Measurements from ENCODE around the gene OVCA2.

OVCA2 gene

DNA sequence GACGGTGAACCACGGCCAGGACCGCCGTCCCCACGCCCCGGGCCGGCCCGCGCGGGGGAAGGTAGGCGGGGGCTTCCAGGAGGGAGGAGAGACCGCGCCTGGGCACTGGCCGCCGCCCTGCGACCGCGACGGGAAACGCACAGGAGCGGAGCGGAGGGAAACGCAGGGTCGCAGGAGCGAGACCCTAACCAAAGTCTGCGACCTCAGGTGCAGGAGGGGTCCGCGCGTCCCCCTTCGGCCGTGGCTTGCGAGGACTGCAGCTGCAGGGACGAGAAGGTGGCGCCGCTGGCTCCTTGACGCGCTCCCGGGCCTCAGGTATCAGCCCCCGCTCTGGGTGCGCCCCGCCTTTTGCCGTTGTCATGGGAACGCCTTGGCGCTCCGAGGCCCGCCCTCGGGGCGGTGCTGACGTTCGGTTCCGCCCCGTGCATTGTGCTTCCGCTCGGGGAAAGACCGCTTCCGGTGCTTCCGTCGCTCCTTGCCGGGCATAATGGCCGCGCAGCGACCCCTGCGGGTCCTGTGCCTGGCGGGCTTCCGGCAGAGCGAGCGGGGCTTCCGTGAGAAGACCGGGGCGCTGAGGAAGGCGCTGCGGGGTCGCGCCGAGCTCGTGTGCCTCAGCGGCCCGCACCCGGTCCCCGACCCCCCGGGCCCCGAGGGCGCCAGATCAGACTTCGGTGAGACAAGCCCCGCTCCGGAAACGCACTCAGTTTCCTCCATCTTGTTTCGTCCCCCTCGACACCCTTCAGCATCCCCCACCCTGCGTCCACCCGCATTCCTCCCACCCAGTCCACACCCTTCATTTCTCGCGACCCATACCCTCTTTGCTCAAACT lies at the start of gene OVCA2:
Gene OVCA2 (plus strand): TSS at position 462 of the 829 bp plus-strand sequence. CDS start 26 bp downstream, at position 488.
- Histone ChIP-seq H2AFZ (ENCODE audit: low read depth, low read length, severe bottlenecking) (peak within 1 kb of the TSS; percentile 85), H3K36me3 (ENCODE audit: low read length) (no peaks in the 10 kb centered on the region), H3K4me3 (ENCODE audit: insufficient read depth, low read length, poor library complexity, severe bottlenecking) (peak within 1 kb of the TSS; percentile 64), H3F3A (ENCODE audit: insufficient read depth) (no peaks in the 10 kb centered on the region; the same call in 1 of the 2 replicates), H3K9me3 (ENCODE audit: insufficient read depth, low read length) (no peaks in the 10 kb centered on the region), H3K27ac (ENCODE audit: low read depth, low read length) (peak within 1 kb of the TSS; percentile 39), H3K9ac (ENCODE audit: low read length) (peak within 1 kb of the TSS; percentile 75), H3K27me3 (ENCODE audit: low read length) (no peaks in the 10 kb centered on the region), H4K20me1 (ENCODE audit: low read depth, low read length) (no peaks in the 10 kb centered on the region), H3K9me2 (replicated peaks; ENCODE audit: insufficient read depth, low read length) (no peaks in the 10 kb centered on the region), H3K79me2 (ENCODE audit: insufficient read depth, low read length) (peaks cover 6% of the 10 kb centered on the region; the same call in 1 of the 2 replicates), H3K4me2 (ENCODE audit: low read depth, low read length, poor library complexity, severe bottlenecking) (peak within 1 kb of the TSS; percentile 93)
- TF ChIP-seq, protein P1, sequence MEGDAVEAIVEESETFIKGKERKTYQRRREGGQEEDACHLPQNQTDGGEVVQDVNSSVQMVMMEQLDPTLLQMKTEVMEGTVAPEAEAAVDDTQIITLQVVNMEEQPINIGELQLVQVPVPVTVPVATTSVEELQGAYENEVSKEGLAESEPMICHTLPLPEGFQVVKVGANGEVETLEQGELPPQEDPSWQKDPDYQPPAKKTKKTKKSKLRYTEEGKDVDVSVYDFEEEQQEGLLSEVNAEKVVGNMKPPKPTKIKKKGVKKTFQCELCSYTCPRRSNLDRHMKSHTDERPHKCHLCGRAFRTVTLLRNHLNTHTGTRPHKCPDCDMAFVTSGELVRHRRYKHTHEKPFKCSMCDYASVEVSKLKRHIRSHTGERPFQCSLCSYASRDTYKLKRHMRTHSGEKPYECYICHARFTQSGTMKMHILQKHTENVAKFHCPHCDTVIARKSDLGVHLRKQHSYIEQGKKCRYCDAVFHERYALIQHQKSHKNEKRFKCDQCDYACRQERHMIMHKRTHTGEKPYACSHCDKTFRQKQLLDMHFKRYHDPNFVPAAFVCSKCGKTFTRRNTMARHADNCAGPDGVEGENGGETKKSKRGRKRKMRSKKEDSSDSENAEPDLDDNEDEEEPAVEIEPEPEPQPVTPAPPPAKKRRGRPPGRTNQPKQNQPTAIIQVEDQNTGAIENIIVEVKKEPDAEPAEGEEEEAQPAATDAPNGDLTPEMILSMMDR (IDR thresholded peaks at IDR 0.05; ENCODE audit: insufficient read depth, low read length, poor library complexity, severe bottlenecking): peak; percentile 32
- TF ChIP-seq EZH2phosphoT487 (conservative IDR thresholded peaks at IDR 0.05; ENCODE audit: low read length): no peak

DNA sequence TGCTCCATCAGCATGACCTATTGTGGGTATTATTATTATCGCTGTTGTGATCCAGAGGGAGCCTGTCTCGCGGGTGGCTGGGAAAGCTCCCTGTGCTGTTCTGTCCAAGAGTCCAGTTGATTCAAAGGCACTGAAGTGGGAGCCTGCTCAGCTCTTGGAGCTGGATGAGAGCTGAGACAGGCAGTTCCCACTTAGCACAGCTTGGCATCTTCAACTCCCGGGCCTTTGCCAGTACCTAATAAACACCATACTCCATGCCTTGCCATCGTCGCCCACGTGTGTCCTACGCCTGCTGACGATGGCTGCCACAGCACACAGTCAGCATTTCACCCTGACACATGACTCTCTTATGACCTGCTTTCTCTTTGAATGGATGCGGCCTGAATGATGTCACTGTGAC lies 49.3 kb upstream of the OVCA2 start:
- H3K79me2 ChIP-seq (ENCODE audit: insufficient read depth, low read length): no peaks in the 10 kb centered on the region
- no peaks in the 10 kb centered on the region for H3K27me3 ChIP-seq (ENCODE audit: low read length)
- no peaks in the 10 kb centered on the region for H3K36me3 ChIP-seq (ENCODE audit: low read length)
- H3K27ac ChIP-seq (ENCODE audit: low read depth, low read length): no peak overlapping the region
- no peaks in the 10 kb centered on the region for H3K9me3 ChIP-seq (ENCODE audit: insufficient read depth, low read length)
- no peaks in the 10 kb centered on the region for H3F3A ChIP-seq (ENCODE audit: insufficient read depth)
- no peak overlapping the region for H3K4me2 ChIP-seq (ENCODE audit: low read depth, low read length, poor library complexity, severe bottlenecking)
- no peak overlapping the region for H2AFZ ChIP-seq (ENCODE audit: low read depth, low read length, severe bottlenecking)
- no peak for TF ChIP-seq EZH2phosphoT487 (conservative IDR thresholded peaks at IDR 0.05; ENCODE audit: low read length)
- TF ChIP-seq, protein P1 (IDR thresholded peaks at IDR 0.05; ENCODE audit: insufficient read depth, low read length, poor library complexity, severe bottlenecking): no peak
- H3K9me2 ChIP-seq (replicated peaks; ENCODE audit: insufficient read depth, low read length): no peaks in the 10 kb centered on the region
- no peak overlapping the region for H3K4me3 ChIP-seq (ENCODE audit: insufficient read depth, low read length, poor library complexity, severe bottlenecking)
- no peaks in the 10 kb centered on the region for H4K20me1 ChIP-seq (ENCODE audit: low read depth, low read length)
- no peak overlapping the region for H3K9ac ChIP-seq (ENCODE audit: low read length)

DNA sequence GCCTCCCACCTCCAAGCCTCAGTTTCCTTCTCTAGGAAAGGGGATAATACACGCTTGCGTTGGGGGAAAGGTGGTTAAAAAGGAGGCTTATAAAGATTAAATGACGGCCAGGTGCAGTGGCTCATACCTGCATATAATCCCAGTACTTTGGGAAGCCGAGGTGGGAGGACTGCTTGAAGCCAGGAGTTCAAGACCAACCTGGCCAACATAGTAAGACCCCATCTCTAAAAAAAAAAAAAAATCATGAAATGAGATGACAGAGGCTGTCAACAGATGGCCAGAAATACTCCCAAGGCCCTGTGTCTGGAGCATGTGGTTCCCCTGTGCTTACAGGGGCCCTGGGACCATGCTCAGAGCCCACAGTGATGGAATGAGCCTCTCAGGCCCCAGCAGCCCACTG lies 47.1 kb upstream of the OVCA2 start:
- Histone ChIP-seq H2AFZ (ENCODE audit: low read depth, low read length, severe bottlenecking) (no peak overlapping the region), H3K27ac (ENCODE audit: low read depth, low read length) (no peak overlapping the region), H3K4me2 (ENCODE audit: low read depth, low read length, poor library complexity, severe bottlenecking) (no peak overlapping the region), H3K27me3 (ENCODE audit: low read length) (no peaks in the 10 kb centered on the region), H3K9ac (ENCODE audit: low read length) (no peak overlapping the region), H3K9me2 (replicated peaks; ENCODE audit: insufficient read depth, low read length) (no peaks in the 10 kb centered on the region), H3K9me3 (ENCODE audit: insufficient read depth, low read length) (no peaks in the 10 kb centered on the region), H3K79me2 (ENCODE audit: insufficient read depth, low read length) (no peaks in the 10 kb centered on the region), H3K36me3 (ENCODE audit: low read length) (no peaks in the 10 kb centered on the region), H4K20me1 (ENCODE audit: low read depth, low read length) (no peaks in the 10 kb centered on the region), H3F3A (ENCODE audit: insufficient read depth) (no peaks in the 10 kb centered on the region), H3K4me3 (ENCODE audit: insufficient read depth, low read length, poor library complexity, severe bottlenecking) (no peak overlapping the region)
- no peak for TF ChIP-seq EZH2phosphoT487 (conservative IDR thresholded peaks at IDR 0.05; ENCODE audit: low read length)
- TF ChIP-seq, protein P1 (IDR thresholded peaks at IDR 0.05; ENCODE audit: insufficient read depth, low read length, poor library complexity, severe bottlenecking): no peak

Data from SU-DHL-6 (cell line).